ENCODE results near the gene SRPRB.
"Not testable (repeated sequence)": the region's sequence is repeated elsewhere in the genome, so short reads cannot be mapped to it uniquely, and the experiment has no call there.

Gene SRPRB

DNA sequence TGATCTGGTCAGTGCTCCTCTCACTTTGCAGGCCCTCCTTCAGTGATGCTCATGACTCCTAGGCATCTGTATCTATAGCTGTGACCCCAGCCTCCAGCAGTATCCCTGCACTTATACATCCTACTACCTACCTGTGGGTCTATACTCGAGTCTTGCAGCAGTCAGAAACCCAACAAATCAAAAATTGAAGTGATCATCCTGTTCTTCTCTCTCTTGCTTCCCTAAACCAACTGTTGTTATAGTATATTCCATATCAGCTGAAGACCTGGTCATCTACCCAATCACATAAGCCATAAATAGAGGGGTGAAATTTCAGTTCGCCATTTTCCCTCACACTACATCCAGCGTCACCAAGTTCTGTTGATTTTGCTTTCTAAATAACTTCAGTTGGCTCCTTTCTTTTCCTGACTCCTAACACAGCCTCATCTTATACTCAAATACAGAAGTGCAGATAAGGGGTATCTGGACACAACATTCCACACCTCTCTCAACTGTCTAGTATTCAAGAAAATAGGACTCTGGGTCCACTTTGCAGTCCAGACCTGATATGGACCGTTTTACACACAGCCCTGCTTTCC lies 25.9 kb upstream of the SRPRB start:
- no peak for DNase-seq (ENCODE audit: low read depth)

DNA sequence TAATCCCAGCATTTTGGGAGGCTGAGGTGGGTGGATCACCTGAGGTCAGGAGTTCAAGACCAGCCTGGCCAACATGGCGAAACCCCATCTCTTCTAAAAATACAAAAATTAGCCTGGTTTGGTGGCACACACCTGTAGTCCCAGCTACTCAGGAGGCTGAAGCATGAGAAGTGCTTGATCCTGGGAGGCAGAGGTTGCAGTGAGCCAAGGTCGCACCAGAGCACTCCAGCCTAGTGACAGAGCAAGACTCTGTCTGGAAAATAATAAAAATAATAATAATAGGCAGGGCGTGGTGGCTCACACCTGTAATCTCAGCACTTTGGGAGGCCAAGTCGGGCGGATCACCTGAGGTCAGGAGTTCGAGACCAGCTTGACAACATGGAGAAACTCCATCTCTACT lies 24.9 kb upstream of the SRPRB start:
- not testable (repeated sequence) for DNase-seq (ENCODE audit: low read depth)

DNA sequence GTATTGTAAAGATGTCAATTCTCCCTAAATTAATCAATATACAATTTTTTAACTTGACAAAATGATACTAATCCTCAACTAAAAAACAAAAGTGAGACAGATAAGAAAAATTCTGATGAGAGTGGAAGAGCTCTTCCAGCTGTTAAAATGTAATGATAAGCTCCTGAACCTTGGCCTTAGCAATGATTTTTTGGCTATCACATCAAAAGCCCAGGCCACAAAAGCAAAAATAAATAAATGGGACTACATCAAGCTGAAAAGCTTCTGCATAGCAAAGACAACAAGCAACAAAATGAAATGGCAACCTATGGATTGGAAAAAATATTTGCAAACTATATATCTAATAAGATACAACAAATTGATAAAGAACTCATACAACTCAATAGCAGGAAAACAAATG lies 24.0 kb upstream of the SRPRB start:
- no peak for DNase-seq (ENCODE audit: low read depth)

DNA sequence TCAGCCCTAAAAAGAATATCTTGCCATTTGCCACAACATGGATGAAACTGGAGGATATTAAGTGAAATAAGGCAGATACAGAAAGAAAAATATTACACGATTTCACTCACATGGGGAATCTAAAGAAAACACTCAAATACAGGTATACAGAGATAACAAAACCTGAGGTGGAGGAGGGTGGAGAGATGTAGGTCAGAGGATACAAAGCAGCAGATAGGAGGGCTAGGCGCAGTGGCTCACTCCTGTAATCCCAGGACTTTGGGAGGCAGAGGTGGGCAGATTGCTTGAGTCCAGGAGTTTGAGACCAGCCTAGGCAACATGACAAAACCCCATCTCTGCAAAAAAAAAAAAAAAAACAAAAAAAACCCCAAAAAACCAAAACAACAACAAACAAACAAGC lies 23.2 kb upstream of the SRPRB start:
- no peak for DNase-seq (ENCODE audit: low read depth)

DNA sequence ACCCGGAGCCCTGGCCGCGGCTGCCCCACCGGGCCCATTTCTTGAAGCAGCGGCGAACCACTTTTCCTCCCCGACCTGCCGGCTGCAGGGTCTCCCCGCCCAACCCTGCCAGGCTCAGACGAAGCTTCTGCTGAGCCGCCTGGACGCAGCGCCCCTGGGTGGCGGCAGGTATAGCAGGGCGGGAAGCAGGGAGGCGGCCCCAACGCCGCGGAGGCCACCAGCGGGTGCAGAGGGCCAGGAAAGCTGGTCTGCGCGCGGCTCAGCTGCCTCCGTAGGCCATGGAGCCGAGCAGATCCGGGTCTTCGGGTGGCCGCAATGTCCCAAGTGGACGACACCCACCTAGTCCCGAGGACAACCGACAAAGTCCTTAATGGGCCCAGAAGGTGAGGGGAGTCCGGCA lies 21.9 kb upstream of the SRPRB start:
- no peak for DNase-seq (ENCODE audit: low read depth)

DNA sequence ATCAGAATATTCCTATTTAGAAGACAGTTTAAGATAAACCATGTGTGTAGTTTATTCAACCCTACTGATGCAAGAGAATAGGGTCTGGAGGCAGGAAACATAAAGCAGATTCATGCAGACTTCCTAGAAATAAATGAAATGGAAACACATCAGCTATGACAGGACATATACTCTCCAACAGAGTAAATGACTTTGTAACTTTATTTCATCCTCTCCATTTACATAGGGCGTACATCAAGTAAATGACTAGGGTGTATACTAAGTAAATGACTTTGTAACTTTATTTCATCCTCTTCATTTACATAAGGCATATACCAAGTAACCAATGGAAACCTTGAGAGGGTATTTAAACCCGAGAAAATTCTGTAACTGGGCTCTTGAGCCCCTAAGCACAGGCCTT lies 17.6 kb upstream of the SRPRB start:
- DNase-seq (ENCODE audit: low read depth) = no peak

DNA sequence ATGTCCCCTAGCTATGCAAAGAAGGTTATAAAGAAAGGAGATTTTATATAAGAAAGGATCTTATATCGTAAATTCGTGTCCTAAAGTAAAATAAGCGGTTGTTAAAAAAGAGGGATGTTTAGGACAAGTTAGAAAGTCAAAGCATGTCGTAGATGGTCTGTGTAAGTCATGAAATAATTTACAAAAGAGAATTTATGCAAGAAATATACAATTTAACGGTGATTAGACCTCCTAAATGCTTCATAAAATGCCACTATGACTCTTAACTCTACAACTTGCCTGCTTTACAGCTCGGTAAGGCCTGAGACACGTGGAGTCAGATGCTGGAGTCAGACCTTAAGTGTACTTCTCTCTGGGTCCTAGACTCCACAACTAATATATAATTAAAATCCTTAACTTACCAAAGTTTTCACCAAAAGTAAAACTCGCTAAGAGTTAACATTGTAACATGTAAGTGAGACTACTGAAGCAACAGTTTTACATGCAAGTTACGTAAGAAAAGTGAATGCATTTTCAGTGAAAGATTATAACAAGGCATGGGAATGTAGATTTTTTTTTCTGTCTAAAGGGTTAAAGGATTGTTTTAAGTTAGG lies 13.3 kb upstream of the SRPRB start:
- DNase-seq (ENCODE audit: low read depth) = no peak

DNA sequence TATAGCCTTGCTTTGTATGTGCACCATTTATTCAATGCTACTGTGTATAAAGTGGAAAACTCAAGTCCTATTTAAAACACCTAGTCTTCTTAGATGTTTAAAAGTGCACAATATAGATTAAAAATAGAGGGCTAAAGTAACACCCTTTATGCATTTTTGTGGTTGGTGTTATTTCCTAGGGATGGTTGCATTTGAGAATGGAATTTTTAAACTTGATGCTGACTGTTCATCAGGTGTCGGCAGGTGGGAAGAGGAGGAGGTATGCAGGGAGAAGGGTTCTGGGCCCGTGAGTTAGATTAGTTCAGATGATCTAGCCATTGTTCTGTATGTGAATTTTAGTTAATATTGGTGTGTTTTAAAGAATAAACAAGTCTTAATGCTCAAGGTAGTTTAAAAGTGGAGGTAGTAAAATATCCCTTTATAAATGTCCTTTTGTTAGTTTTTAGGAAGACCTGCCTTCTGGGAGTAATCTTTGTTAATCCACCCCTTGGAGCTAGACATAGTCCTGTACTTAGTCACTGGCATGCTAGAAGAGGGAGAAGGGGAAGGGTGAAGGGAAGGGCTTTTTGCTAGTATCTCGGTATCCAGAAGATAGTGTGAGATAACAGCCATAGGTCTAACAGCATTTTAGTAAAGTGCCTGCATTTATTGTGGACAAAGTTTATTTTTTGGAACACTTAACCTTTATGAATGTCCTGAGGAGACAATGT lies 8.1 kb upstream of the SRPRB start:
- no peak for DNase-seq (ENCODE audit: low read depth)

DNA sequence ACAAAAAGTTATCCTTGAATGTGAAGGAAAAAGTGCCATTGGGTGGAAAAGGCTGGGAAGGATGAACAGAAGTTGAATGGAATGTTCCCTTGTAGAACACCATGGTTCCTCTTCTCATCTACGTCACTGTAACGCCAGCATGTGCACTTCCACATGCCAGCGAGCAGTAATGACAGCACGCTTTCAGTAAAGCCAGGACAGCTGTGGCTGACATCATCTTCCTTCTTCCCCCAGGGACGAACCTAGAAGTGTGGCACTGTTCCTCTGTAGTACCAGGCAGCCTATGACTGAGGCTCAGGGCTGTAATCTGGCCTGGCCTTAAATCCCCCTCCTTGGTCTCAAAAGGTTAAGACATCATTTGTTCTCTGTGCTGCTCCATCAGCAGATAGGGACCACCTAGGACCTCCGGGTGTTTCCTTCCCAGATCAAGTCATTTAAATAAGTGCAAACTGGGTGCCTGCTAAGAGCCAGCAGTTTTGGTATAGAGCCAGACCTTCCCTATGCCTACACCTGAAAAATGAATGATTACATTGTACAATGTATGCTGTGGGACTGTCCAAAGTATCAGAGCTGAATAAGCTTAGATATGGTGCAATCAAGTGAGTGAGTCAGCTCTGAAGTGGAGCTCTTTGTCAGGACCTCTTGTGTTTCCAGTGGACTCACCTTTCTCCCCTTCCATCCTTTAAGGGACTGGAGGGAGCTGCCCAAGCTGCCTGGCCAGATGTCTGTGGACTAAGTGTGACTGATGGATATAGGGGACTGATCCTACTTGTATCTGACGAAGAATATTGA lies 5.6 kb upstream of the SRPRB start:
- DNase-seq (ENCODE audit: low read depth) = no peak

DNA sequence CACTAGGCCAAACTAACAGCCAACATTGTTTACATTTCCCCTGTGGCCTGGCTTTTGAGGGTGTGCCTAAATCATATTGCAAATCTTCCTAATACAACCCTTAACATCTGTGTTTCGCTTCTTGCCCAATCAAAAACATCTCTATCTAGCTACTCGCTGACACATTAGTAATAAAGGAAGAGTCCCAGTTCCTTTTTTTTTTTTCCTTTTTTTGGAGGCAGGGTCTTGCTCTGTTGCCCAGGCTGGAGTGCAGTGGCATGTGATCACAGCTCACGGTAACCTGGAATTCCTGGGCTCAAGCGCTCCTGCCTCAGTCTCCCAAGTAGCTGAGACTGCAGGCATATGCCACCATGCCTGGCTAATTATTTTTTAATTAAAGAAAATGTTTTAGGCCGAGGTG lies 2.1 kb upstream of the SRPRB start:
- no peak for DNase-seq (ENCODE audit: low read depth)

DNA sequence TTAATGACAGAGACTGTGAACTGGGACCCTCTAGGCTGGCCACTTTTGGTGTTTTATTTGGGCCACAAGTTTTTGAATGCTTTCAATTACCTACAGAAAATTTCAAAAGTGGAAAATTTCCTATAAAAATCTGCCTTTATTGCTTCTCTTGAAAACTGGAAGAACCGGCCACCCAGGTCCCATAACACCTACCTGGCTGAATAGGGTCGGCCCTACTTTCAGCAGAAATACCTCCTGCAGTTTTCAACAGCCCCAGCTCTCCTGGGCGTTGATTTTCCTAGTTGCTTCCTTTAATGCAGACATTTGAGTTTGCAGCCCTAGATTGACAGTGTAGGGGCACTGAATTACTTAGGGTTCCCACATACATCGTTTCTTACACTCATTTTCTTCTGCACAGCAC lies 719 bp upstream of the SRPRB start:
- DNase-seq (ENCODE audit: low read depth) = no peak

DNA sequence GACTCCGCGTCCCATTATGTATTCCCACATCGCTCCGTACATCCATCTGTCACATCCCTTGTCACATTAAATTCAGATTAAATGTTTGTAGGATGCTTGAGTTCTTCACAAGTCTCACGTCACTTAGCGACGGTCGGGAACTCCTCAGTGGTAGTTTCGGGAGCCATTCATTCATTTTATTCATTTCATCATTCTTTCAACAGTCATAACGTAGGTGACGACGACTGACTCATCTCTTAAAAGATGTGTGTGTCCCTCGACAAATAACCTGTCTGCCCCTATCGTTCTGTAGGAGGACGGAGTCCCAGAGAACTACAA lies 272 bp upstream of the SRPRB start:
- DNase-seq (ENCODE audit: low read depth) = no peak

DNA sequence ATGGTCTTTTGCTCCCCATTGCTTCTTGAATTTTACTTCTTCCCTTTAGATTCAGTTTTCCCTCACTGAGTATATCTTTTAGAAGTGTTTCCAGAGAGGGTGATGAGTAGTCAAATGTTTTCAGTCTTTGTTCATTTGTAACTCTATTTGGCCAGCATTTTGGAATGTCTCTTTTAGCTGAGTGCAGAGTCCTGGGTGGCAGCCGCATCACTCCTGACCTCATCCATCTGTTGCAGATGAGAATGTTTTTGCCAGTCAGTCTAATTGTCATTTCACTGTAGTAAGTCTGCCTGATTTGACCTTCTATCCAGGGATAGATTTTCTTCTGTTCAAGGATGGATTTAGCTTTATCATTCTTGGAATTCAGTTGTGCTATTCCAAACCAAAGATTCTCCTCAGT lies 7.3 kb downstream of the SRPRB start:
- DNase-seq (ENCODE audit: low read depth) = no peak

DNA sequence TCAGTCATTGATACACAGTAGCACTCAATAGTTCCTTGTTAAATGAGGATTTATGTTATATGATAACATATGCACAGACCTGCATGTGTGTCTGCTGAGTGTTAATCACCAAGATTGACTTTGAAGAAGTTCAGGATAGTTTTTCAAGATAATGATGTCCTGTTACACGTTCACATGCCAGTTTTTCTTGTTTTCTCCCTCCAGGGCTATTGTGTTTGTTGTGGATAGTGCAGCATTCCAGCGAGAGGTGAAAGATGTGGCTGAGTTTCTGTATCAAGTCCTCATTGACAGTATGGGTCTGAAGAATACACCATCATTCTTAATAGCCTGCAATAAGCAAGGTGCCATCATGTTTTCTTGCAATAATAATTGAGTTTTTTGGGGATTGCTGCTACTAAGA lies 9.8 kb downstream of the SRPRB start:
- DNase-seq (ENCODE audit: low read depth) = no peak

DNA sequence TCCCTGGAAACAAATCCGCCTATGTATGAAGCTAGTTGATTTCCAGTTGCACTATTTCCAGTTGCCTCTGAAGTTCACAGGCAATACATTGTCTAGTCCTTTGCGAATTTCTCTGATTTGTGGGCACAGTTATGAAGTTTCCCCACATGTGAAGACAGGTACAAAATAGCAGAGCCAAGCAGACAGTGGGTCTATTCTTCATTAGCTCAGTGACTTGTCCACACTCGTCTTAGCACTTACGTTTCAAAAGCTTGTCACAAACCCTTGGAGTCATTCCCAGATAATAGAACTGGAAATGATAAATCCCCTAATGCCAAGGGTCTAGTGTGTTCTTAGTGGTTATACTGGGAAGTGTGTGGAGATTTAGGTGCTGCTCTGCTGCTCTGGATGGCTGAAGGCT lies 14.5 kb downstream of the SRPRB start:
- no peak for DNase-seq (ENCODE audit: low read depth)

DNA sequence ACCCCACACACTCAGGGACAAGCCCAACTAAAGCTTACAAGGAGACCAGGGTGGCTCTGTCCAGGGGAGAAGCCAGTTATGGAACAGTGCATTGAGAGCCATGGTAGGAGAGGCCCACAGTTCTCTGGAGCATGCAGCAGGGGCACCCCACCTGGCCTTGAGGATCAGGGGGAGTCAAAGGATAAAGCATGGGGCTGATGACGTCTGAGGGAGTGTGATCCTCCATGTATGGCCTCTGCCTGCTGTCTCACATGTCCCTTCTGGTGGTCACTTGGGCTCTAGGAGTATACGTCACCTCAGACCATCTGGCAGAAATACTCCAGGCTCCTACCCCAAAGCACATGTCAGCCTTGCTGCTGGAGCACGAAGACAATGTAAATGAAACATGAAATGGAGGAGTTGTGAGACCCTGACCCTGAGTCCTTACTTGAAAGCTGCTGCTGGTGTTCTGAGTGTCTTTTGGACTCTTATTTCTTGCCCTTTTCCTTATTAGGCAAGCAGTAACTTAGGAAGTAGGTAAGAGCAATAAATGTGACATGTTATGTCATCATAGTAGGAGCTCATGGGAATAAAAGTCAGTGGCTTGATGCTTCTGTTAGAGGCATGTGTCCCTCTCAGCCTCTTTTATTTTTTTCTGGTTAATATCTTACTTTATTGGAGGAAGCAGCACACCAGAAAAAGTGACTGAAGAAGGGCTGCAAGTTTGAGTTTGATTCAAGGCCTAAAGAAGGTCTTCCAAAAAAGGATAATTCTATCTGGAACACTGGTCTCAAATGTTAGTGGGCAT lies 15.5 kb downstream of the SRPRB start:
- no peak for DNase-seq (ENCODE audit: low read depth)

DNA sequence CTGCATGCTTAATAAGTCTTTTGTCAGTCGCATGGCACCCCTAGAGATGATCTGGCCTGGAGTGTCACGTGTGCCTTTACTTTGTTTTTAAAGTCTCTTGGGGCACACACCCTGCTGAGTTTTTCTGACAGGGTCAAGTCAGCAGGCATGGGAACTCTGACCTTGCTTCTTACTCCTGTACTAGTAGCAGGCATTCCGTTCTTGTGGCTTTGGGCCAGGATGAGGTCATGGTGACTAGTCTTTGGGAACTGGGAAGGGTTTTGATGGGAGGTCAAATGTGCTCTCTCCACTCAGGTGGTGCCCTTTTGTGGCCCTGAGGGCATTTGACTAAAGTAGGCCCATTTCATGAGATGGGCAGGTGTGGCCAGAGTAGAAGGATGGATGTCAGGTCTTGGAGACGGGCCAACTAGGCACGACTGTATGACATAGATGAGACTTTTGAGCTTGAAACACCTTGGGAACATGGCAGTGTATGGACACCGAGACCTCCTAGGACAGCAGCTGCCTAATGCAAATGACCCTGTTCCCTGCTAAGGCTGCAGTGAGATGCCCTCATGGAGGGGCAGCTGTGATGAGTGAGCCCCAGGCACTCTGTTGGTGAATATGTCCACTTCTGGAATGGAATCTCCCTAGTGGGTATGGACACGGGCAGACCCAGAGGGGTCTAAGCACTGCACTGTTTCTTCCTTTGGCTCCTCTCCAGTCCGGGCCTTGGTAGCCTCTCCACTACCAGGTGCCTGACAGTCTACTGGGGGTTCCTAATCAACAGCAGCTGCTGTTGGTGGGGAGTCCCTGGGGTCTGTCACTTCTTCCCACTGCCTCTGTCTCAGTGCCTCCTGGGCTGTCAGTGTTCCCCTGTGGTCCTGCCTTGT lies 16.4 kb downstream of the SRPRB start:
- peak; percentile 58 for DNase-seq (ENCODE audit: low read depth)

DNA sequence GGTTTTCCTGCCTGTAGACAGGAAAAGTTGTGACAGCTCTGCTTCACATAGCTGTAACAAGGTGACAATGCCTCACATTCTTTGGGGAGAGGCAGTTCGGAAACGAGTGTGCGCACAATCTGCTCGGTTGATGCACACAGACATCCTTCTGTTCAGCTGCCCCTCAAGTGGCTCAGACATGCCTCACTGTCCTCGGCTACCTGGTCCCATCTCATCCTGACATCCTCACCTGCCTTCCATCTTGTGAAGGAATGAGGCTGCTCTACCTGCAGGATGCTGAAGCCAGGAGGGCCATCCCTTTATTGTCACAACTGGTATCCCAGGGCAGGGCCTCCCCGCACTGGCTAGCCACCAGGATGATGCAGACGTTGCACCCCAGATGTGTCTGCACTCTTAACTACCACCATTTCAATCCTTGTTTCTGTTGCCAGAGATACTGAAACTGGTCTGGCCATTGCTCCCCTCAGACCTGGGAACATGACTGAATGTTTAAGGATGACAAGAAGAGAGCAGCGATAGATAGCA lies 19.4 kb downstream of the SRPRB start:
- DNase-seq (ENCODE audit: low read depth) = no peak

DNA sequence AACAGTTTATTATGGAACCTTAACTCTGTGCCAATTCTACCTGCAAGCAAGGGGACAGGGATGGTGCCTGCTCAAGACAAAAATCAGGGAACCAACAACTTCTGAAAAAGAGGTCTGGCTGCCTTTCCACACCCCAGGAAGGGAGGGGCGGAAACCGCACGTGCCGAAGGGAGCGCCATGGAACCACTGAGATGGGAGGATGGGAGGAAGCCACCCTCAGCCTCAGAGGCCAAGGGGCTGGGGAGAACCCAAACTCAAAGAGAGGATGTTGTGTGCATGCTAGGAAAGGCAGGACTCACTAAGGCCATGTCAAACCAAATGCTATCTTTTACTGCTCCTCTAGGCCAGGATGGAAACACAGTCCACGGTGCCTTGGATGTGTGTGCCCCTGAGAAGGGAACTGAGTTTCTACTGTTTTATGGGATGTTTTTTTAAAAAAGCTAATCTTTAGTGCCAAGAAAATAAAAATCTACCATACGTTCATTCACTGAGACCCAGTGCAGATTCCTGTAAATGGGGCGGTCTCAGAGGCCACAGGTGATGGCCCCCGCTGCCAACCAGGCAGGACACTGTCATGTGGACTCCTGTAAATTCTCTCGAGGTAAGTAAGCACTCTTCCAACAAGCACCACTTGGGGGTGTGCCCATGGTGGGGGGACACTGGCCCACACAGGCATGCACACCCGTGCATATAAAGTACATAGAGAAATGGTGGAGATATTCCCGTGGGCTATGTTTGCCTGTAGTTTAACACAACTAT lies 20.5 kb downstream of the SRPRB start:
- DNase-seq (ENCODE audit: low read depth) = no peak

DNA sequence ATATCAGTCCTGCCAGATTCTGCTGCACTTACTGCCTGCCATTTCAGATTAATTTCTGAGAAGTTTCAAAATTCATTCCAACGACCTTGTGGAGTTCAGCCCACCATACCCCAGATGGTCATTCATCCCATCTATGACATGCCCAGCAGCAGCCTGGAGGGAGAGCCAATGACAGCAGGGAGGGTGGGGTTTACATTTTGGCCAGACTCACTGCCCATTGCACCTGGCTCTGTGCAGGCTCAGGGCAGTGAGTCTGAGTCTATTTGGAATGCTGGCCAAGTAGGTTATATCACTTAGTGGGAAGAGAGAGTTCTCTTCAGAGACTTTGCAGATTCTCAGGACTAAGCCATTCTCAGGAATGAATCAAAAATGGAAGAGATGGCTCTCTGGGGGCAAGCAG lies 21.5 kb downstream of the SRPRB start:
- DNase-seq (ENCODE audit: low read depth) = no peak
